Stimulated activated CD8-positive, alpha-beta memory T cell treated with anti-CD3 and anti-CD28 coated beads, Interleukin-15, amount 100 ng/mL, for 1 hour (primary cell): ENCODE data around the gene ZNF407.

ENCODE experiments used
- DNase-seq: peaks from one replicate; pipeline ENCODE4 v3.0.0-alpha.2; 2020; ENCODE audit warnings: low read depth

The ZNF407 gene

GRCh38 chr18:74832381-74832780 is 234.7 kb downstream of the ZNF407 start:
- DNase-seq = no peak

GRCh38 chr18:74832999-74833398 is 235.3 kb downstream of the ZNF407 start:
- DNase-seq = no peak

GRCh38 chr18:74834424-74835309 is 237.0 kb downstream of the ZNF407 start:
- DNase-seq = no peak

GRCh38 chr18:74836296-74837139 is 238.8 kb downstream of the ZNF407 start:
- DNase-seq = no peak

GRCh38 chr18:74840492-74841167 is 243.0 kb downstream of the ZNF407 start:
- no peak for DNase-seq

- DNase-seq = no peak
Observed at GRCh38 chr18:74841248-74841647, 243.6 kb downstream of the ZNF407 start.

GRCh38 chr18:74849301-74849700 is 251.6 kb downstream of the ZNF407 start:
- DNase-seq = no peak

GRCh38 chr18:74856434-74856833 is 258.8 kb downstream of the ZNF407 start:
- DNase-seq = no peak

GRCh38 chr18:74856928-74857327 is 259.3 kb downstream of the ZNF407 start:
- no peak for DNase-seq

- DNase-seq = no peak
Observed at GRCh38 chr18:74857901-74858300, 260.2 kb downstream of the ZNF407 start.

- no peak for DNase-seq
Observed at GRCh38 chr18:74861154-74861553, 263.5 kb downstream of the ZNF407 start.

- DNase-seq = no peak
Observed at GRCh38 chr18:74862094-74862493, 264.4 kb downstream of the ZNF407 start.

- no peak for DNase-seq
Observed at GRCh38 chr18:74866577-74866976, 268.9 kb downstream of the ZNF407 start.

- no peak for DNase-seq
Observed at GRCh38 chr18:74868461-74868860, 270.8 kb downstream of the ZNF407 start.

GRCh38 chr18:74869904-74870863 is 272.5 kb downstream of the ZNF407 start:
- DNase-seq = no peak

GRCh38 chr18:74870950-74871349 is 273.3 kb downstream of the ZNF407 start:
- no peak for DNase-seq

- no peak for DNase-seq
Observed at GRCh38 chr18:74873629-74874028, 276.0 kb downstream of the ZNF407 start.

GRCh38 chr18:74874351-74874750 is 276.7 kb downstream of the ZNF407 start:
- no peak for DNase-seq

GRCh38 chr18:74876630-74877243 is 279.1 kb downstream of the ZNF407 start:
- DNase-seq = no peak

GRCh38 chr18:74878267-74878666 is 280.6 kb downstream of the ZNF407 start:
- DNase-seq = no peak
